HEK293 (cell line): ENCODE measurements around the gene TMEM207.

Source experiments
- CTCF ChIA-PET: fragments of 350-600 bp; formaldehyde crosslinking; extraction: SDS; loops from one replicate; lab custom pipeline; 2021; ENCODE audit warnings: antibody characterized with exemption; lab: Yijun Ruan, JAX
- POLR2A ChIA-PET: fragments of 300-600 bp; formaldehyde crosslinking; extraction: SDS; loops from one replicate; lab custom pipeline; 2020; ENCODE audit warnings: antibody characterized with exemption, inconsistent platforms; lab: Yijun Ruan, JAX
- H3K27ac ChIP-seq: fragments of 200-500 bp; sonication (Bioruptor generic); 2 replicates; pipeline ENCODE4 v1.5.1; 2014; ENCODE audit warnings: low read depth, low read length, control low read depth, inconsistent platforms; ENCODE audit errors: extremely low read depth
- H3K36me3 ChIP-seq, 2 experiments: fragments of 200-500 bp in 1 of 2; sonication (Bioruptor generic) in 1 of 2; 1 replicate in 1 of 2; 2 replicates in 1 of 2; pipeline ENCODE4 v1.5.1; 2014 to 2017; ENCODE audit warnings: inconsistent platforms in 2 of 2, low read length in 2 of 2; ENCODE audit not compliant: control insufficient read depth in 2 of 2, insufficient read depth in 1 of 2
- H3K4me1 ChIP-seq: fragments of 200-500 bp; sonication (Bioruptor generic); 2 replicates; pipeline ENCODE4 v1.5.1; 2014; ENCODE audit warnings: mild to moderate bottlenecking, low read length, inconsistent platforms; ENCODE audit not compliant: control insufficient read depth, insufficient read depth
- H3K4me3 ChIP-seq: 2 replicates; pipeline ENCODE4 v1.5.1; 2011; ENCODE audit warnings: low read depth, mild to moderate bottlenecking, control low read depth, low read length, moderate library complexity
- H3K9me3 ChIP-seq: fragments of 200-500 bp; sonication (Bioruptor generic); 2 replicates; pipeline ENCODE4 v1.5.1; 2014; ENCODE audit warnings: low read depth, low read length, inconsistent platforms; ENCODE audit not compliant: control insufficient read depth, insufficient read depth
- BCL11A ChIP-seq: fragments of 450-650 bp; formaldehyde crosslinking; IDR thresholded peaks from 2 replicates; pipeline ENCODE4 v1.5.1; 2016; ENCODE audit warnings: low read depth, missing biosample characterization, missing genetic modification characterization
- GLI2 ChIP-seq: fragments of 450-650 bp; formaldehyde crosslinking; IDR thresholded peaks from 2 replicates; pipeline ENCODE4; 2017; ENCODE audit warnings: missing biosample characterization, missing genetic modification characterization, low read depth, borderline replicate concordance
- GLIS1 ChIP-seq: fragments of 450-650 bp; formaldehyde crosslinking; IDR thresholded peaks from 2 replicates; pipeline ENCODE4 v1.5.1; 2016; ENCODE audit warnings: missing biosample characterization, missing genetic modification characterization
- KLF9 ChIP-seq: fragments of 450-650 bp; formaldehyde crosslinking; IDR thresholded peaks from 2 replicates; pipeline ENCODE4 v1.5.1; 2016; ENCODE audit warnings: missing biosample characterization, missing genetic modification characterization, low read depth
- OVOL3 ChIP-seq: fragments of 450-650 bp; formaldehyde crosslinking; IDR thresholded peaks from 2 replicates; pipeline ENCODE4 v1.5.1; 2016; ENCODE audit warnings: missing biosample characterization, missing genetic modification characterization
- PRDM1 ChIP-seq: fragments of 450-650 bp; formaldehyde crosslinking; IDR thresholded peaks from 2 replicates; pipeline ENCODE4; 2016; ENCODE audit warnings: missing biosample characterization, missing genetic modification characterization
- RBAK ChIP-seq: fragments of 450-650 bp; formaldehyde crosslinking; IDR thresholded peaks from 2 replicates; pipeline ENCODE4 v1.5.1; 2016; ENCODE audit warnings: missing biosample characterization, missing genetic modification characterization
- SCRT1 ChIP-seq: fragments of 450-650 bp; formaldehyde crosslinking; IDR thresholded peaks from 2 replicates; pipeline ENCODE4 v1.5.1; 2016; ENCODE audit warnings: missing biosample characterization, missing genetic modification characterization, borderline replicate concordance
- TRIM28 ChIP-seq: IDR thresholded peaks from 2 replicates; pipeline ENCODE4 v1.6.1; 2011; ENCODE audit warnings: low read length, control low read depth, borderline replicate concordance
- ZEB2 ChIP-seq: fragments of 450-650 bp; formaldehyde crosslinking; IDR thresholded peaks from 2 replicates; pipeline ENCODE4 v1.5.1; 2016; ENCODE audit warnings: missing biosample characterization, missing genetic modification characterization
- ZIC2 ChIP-seq: fragments of 450-650 bp; formaldehyde crosslinking; IDR thresholded peaks from 2 replicates; pipeline ENCODE4 v1.5.1; 2016; ENCODE audit warnings: missing biosample characterization, missing genetic modification characterization
- ZNF112 ChIP-seq: fragments of 450-650 bp; formaldehyde crosslinking; IDR thresholded peaks from 2 replicates; pipeline ENCODE4 v1.5.0; 2017; ENCODE audit warnings: missing biosample characterization, missing genetic modification characterization
- ZNF132 ChIP-seq: fragments of 450-650 bp; formaldehyde crosslinking; IDR thresholded peaks from 2 replicates; pipeline ENCODE4 v1.5.1; 2017; ENCODE audit warnings: missing biosample characterization, missing genetic modification characterization, borderline replicate concordance
- ZNF140 ChIP-seq: fragments of 450-650 bp; formaldehyde crosslinking; IDR thresholded peaks from 2 replicates; pipeline ENCODE4 v1.5.1; 2016; ENCODE audit warnings: missing biosample characterization, missing genetic modification characterization
- ZNF174 ChIP-seq: fragments of 450-650 bp; formaldehyde crosslinking; IDR thresholded peaks from 2 replicates; pipeline ENCODE4 v1.5.0; 2017; ENCODE audit warnings: missing biosample characterization, mild to moderate bottlenecking, missing genetic modification characterization
- ZNF214 ChIP-seq: fragments of 450-650 bp; formaldehyde crosslinking; IDR thresholded peaks from 2 replicates; pipeline ENCODE4 v1.5.1; 2017; ENCODE audit warnings: missing biosample characterization, mild to moderate bottlenecking, missing genetic modification characterization, borderline replicate concordance
- ZNF324 ChIP-seq: fragments of 450-650 bp; formaldehyde crosslinking; IDR thresholded peaks from 2 replicates; pipeline ENCODE4 v1.5.1; 2016; ENCODE audit warnings: missing biosample characterization, missing genetic modification characterization
- ZNF366 ChIP-seq: fragments of 450-650 bp; formaldehyde crosslinking; conservative IDR thresholded peaks from 2 replicates; pipeline ENCODE4 v1.5.1; 2016; ENCODE audit warnings: missing biosample characterization, missing genetic modification characterization
- ZNF37A ChIP-seq: fragments of 450-650 bp; IDR thresholded peaks from 2 replicates; pipeline ENCODE4 v1.5.1; 2018; ENCODE audit warnings: missing biosample characterization, missing genetic modification characterization
- ZNF426 ChIP-seq: fragments of 450-650 bp; formaldehyde crosslinking; IDR thresholded peaks from 2 replicates; pipeline ENCODE4 v1.5.1; 2017; ENCODE audit warnings: missing biosample characterization, missing genetic modification characterization, mild to moderate bottlenecking, inconsistent platforms, moderate library complexity
- ZNF560 ChIP-seq: fragments of 450-650 bp; formaldehyde crosslinking; IDR thresholded peaks from 2 replicates; pipeline ENCODE4 v1.5.1; 2017; ENCODE audit warnings: missing biosample characterization, missing genetic modification characterization, borderline replicate concordance
- ZNF596 ChIP-seq: fragments of 450-650 bp; IDR thresholded peaks from 2 replicates; pipeline ENCODE4 v1.5.0; 2018; ENCODE audit warnings: missing biosample characterization, mild to moderate bottlenecking, missing genetic modification characterization, moderate library complexity
- ZNF623 ChIP-seq: fragments of 450-650 bp; formaldehyde crosslinking; IDR thresholded peaks from 2 replicates; pipeline ENCODE4 v1.5.1; 2016; ENCODE audit warnings: missing biosample characterization, missing genetic modification characterization
- ZNF791 ChIP-seq: fragments of 450-650 bp; formaldehyde crosslinking; IDR thresholded peaks from 2 replicates; pipeline ENCODE4 v1.5.1; 2016; ENCODE audit warnings: missing biosample characterization, missing genetic modification characterization
- TF ChIP-seq, protein P1 (sequence below): fragments of 450-650 bp; formaldehyde crosslinking; IDR thresholded peaks from 2 replicates; pipeline ENCODE4; 2016; ENCODE audit warnings: missing biosample characterization, missing genetic modification characterization
- TF ChIP-seq, protein P2 (sequence below): fragments of 450-650 bp; formaldehyde crosslinking; IDR thresholded peaks from 2 replicates; pipeline ENCODE4 v1.5.1; 2017; ENCODE audit warnings: missing biosample characterization, missing genetic modification characterization
- TF ChIP-seq, protein P3 (sequence below): fragments of 450-650 bp; formaldehyde crosslinking; IDR thresholded peaks from 2 replicates; pipeline ENCODE4 v1.5.1; 2017; ENCODE audit warnings: missing biosample characterization, missing genetic modification characterization
- TF ChIP-seq, protein P4 (sequence below): fragments of 450-650 bp; formaldehyde crosslinking; IDR thresholded peaks from 2 replicates; pipeline ENCODE4 v1.5.1; 2016; ENCODE audit warnings: missing biosample characterization, missing genetic modification characterization

TMEM207 gene

DNA sequence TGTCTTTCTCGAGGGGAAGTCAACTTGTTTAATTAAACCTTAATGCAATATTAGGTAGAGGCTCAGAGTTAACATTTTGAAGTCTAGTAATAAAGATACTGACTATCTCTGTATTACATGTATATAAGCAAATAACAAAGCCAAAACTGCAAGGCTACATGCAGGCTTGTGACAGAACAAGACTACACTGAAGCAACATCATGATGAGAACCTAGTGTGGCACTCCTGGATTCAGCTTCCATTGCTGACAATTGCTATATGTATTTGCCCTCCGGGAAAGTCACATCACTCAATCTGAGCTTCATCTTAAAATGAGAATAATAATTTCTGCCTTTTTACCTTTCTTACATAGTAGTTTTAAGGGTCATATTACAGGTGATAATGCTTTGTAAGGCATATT lies 48.6 kb upstream of the TMEM207 start:
- H3K4me3 ChIP-seq: no peak overlapping the region
- no peak overlapping the region for H3K27ac ChIP-seq
- CTCF ChIA-PET: interaction anchor here (1.0 kb wide), 1 partner anchor 17 kb away, joined by 3 read pairs; no protein-coding TSS in a partner anchor
- TF ChIP-seq RBAK (tag by site-specific recombination): no peak
- no peak for TF ChIP-seq ZNF214 (tag by site-specific recombination)
- no peak for TF ChIP-seq ZEB2 (tag by site-specific recombination)
- TF ChIP-seq GLI2 (tag by site-specific recombination): no peak
- TF ChIP-seq, protein P1, sequence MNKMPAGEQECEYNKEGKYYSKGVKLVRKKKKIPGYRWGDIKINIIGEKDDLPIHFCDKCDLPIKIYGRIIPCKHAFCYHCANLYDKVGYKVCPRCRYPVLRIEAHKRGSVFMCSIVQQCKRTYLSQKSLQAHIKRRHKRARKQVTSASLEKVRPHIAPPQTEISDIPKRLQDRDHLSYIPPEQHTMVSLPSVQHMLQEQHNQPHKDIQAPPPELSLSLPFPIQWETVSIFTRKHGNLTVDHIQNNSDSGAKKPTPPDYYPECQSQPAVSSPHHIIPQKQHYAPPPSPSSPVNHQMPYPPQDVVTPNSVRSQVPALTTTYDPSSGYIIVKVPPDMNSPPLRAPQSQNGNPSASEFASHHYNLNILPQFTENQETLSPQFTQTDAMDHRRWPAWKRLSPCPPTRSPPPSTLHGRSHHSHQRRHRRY (tag by site-specific recombination): no peak
- TF ChIP-seq ZNF324 (tag by site-specific recombination): no peak
- TF ChIP-seq, protein P2, sequence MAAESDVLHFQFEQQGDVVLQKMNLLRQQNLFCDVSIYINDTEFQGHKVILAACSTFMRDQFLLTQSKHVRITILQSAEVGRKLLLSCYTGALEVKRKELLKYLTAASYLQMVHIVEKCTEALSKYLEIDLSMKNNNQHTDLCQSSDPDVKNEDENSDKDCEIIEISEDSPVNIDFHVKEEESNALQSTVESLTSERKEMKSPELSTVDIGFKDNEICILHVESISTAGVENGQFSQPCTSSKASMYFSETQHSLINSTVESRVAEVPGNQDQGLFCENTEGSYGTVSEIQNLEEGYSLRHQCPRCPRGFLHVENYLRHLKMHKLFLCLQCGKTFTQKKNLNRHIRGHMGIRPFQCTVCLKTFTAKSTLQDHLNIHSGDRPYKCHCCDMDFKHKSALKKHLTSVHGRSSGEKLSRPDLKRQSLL (tag by site-specific recombination): no peak
- TF ChIP-seq ZNF560 (tag by site-specific recombination): no peak
- TF ChIP-seq ZNF132 (tag by site-specific recombination): no peak
- TF ChIP-seq OVOL3: no peak
- no peak for TF ChIP-seq GLIS1 (tag by site-specific recombination)
- TF ChIP-seq ZNF791 (tag by site-specific recombination): no peak
- TF ChIP-seq, protein P3, sequence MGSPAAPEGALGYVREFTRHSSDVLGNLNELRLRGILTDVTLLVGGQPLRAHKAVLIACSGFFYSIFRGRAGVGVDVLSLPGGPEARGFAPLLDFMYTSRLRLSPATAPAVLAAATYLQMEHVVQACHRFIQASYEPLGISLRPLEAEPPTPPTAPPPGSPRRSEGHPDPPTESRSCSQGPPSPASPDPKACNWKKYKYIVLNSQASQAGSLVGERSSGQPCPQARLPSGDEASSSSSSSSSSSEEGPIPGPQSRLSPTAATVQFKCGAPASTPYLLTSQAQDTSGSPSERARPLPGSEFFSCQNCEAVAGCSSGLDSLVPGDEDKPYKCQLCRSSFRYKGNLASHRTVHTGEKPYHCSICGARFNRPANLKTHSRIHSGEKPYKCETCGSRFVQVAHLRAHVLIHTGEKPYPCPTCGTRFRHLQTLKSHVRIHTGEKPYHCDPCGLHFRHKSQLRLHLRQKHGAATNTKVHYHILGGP (tag by site-specific recombination): no peak
- TF ChIP-seq TRIM28: no peak
- TF ChIP-seq KLF9: no peak
- TF ChIP-seq SCRT1 (tag by site-specific recombination): no peak
- TF ChIP-seq ZNF366: no peak
- no peak for TF ChIP-seq ZNF623 (tag by site-specific recombination)
- POLR2A ChIA-PET: no interaction called here
- no peaks in the 10 kb centered on the region for H3K36me3 ChIP-seq
- no peaks in the 10 kb centered on the region for H3K4me1 ChIP-seq
- no peaks in the 10 kb centered on the region for H3K9me3 ChIP-seq

DNA sequence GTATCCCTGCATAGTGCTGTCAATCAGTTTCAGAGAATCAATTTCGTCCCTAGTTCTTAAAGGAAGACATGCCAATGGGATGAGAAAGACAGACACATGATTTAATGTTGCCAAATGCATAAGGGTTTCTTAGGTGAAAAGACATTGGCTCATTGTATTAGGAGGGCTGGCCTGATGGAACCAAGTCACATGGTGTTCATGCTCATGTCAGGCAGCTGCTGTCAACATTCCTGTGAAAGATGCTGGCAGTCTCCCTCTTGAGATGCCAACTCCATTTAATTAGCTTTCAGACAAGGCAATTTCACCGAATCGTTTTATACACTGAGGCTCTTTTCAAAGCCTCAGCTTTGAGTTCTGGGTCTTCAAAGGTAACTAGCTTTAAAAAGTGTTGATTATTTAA lies 48.1 kb upstream of the TMEM207 start:
- CTCF ChIA-PET: interaction anchor here (0.5 to 1.0 kb wide), 2 partner anchors 17 to 36 kb away, joined by 3 to 7 read pairs; no protein-coding TSS in a partner anchor
- POLR2A ChIA-PET: no interaction called here
- TF ChIP-seq ZNF366: no peak
- no peak for TF ChIP-seq PRDM1 (tag by site-specific recombination)
- TF ChIP-seq ZNF596 (tag by site-specific recombination): no peak
- TF ChIP-seq ZNF324 (tag by site-specific recombination): no peak
- TF ChIP-seq ZNF37A (tag by site-specific recombination): no peak
- Histone ChIP-seq H3K4me1 (no peaks in the 10 kb centered on the region), H3K9me3 (no peaks in the 10 kb centered on the region), H3K36me3 (no peaks in the 10 kb centered on the region), H3K4me3 (no peak overlapping the region), H3K27ac (no peak overlapping the region)

DNA sequence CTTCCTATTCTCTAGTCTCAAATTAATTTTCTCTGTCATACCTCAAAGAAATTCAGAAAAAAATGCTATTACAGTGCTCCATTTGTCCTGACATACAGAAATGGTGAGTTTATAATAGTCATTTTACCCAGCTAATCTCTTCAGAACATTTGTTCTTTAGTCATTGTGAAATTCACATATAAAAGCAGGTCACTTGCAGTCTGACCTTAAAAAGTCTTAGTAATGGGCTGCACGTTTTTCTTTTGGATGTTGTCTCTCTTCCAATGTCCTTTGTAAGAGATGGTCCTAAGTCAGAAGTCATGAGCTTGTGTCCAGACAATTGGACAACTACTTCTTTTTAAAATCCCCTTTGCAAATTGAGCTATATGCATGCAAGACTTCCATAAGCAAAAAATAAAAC lies 47.2 kb upstream of the TMEM207 start:
- Histone ChIP-seq H3K36me3 (no peaks in the 10 kb centered on the region), H3K4me3 (no peak overlapping the region), H3K9me3 (no peaks in the 10 kb centered on the region), H3K4me1 (no peaks in the 10 kb centered on the region), H3K27ac (no peak overlapping the region)
- TF ChIP-seq BCL11A (tag by site-specific recombination) (no peak), ZNF112 (tag by site-specific recombination) (no peak), ZNF174 (tag by site-specific recombination) (no peak), ZNF214 (tag by site-specific recombination) (no peak), ZIC2 (tag by site-specific recombination) (no peak), ZNF596 (tag by site-specific recombination) (no peak), ZNF426 (tag by site-specific recombination) (no peak), ZNF140 (tag by site-specific recombination) (no peak)
- TF ChIP-seq, protein P2 (tag by site-specific recombination): no peak
- TF ChIP-seq, protein P4, sequence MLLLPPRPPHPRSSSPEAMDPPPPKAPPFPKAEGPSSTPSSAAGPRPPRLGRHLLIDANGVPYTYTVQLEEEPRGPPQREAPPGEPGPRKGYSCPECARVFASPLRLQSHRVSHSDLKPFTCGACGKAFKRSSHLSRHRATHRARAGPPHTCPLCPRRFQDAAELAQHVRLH: no peak
- ChIA-PET POLR2A (no interaction called here), CTCF (no interaction called here)
